ENCODE results near the gene EEFSEC. TPM values are rescaled to one million over a fixed set of nuclear protein-coding genes. Genes with fewer than 3 reads are reported as not detected.

EEFSEC gene
- total and polyA plus RNA-seq, 2 of the 4 experiments (the other 2 are of a cell fraction), result 4.5 to 9.3 TPM

GRCh38 chr3:128143496-128143895 is 9.8 kb upstream of the EEFSEC start:
- ChIA-PET CTCF (no interaction called here), POLR2A (ENCODE audit: unreplicated experiment) (no interaction called here)
- no peaks in the 10 kb centered on the region for H3K36me3 ChIP-seq (ENCODE audit: control insufficient read depth, insufficient read depth, low read length)
- no peak overlapping the region for H4K5ac ChIP-seq (ENCODE audit: low read depth, low read length)
- no peak overlapping the region for H4K91ac ChIP-seq (ENCODE audit: insufficient read depth, low read depth, low read length)
- H3K9me1 ChIP-seq (ENCODE audit: insufficient read depth, low read length), result peaks cover 8% of the 10 kb centered on the region; the same call in 1 of the 2 replicates
- H3K4ac ChIP-seq (ENCODE audit: low read depth, low read length), result no peak overlapping the region
- H3K18ac ChIP-seq (ENCODE audit: low read depth, low read length), result no peak overlapping the region
- H2BK120ac ChIP-seq (ENCODE audit: low read depth, low read length), result no peak overlapping the region
- no peak overlapping the region for H3K9ac ChIP-seq (ENCODE audit: low read depth, low read length)
- 100% methylated on average over 2 of the region's 4 CpGs; no CpG with 5 or more reads in 1 of the 2 experiments for WGBS, 2 experiments (ENCODE audit: extremely low coverage in 2 of 2, insufficient read length in 1 of 2)
- peaks cover 5% of the 10 kb centered on the region for H3K27me3 ChIP-seq (ENCODE audit: control insufficient read depth, insufficient read depth, low read length)
- H3K4me2 ChIP-seq (ENCODE audit: low read depth, low read length), result no peak overlapping the region
- H3K4me3 ChIP-seq (ENCODE audit: insufficient read depth, low read depth, low read length), result no peak overlapping the region
- intact Hi-C loops (cut with micrococcal nuclease) (no loop called here), dilution Hi-C loops (cut with HindIII; ENCODE audit: low sequenced_read_pairs, unreplicated experiment) (no loop called here), in situ Hi-C loops (cut with MboI; ENCODE audit: low sequenced_read_pairs) (no loop called here)
- no peak overlapping the region for H2AK9ac ChIP-seq (replicated peaks; ENCODE audit: low read depth, low read length, poor library complexity)
- no peak overlapping the region for H2BK15ac ChIP-seq (ENCODE audit: low read depth, low read length)
- no peaks in the 10 kb centered on the region for H4K20me1 ChIP-seq (ENCODE audit: insufficient read depth, low read length)
- no TSS peak for BruUV-seq (replicated peaks)
- no peaks in the 10 kb centered on the region for H3K9me3 ChIP-seq (ENCODE audit: control insufficient read depth, insufficient read depth, low read length)
- H2BK20ac ChIP-seq (ENCODE audit: low read depth, low read length), result no peak overlapping the region
- DNase-seq (no peak), ATAC-seq (ENCODE audit: low read depth) (no peak)
- H4K8ac ChIP-seq (ENCODE audit: low read depth in 2 of 2, low read length in 2 of 2), result no peak overlapping the region
- H3K27ac ChIP-seq (ENCODE audit: insufficient read depth, low read length), result no peak overlapping the region
- H3K4me1 ChIP-seq (ENCODE audit: control insufficient read depth, insufficient read depth, low read length), result no peaks in the 10 kb centered on the region; the same call in 1 of the 2 replicates
- no peak overlapping the region for H2BK5ac ChIP-seq (ENCODE audit: low read depth, low read length, poor library complexity, severe bottlenecking)
- H3K14ac ChIP-seq (replicated peaks; ENCODE audit: low read depth, low read length), result no peak overlapping the region
- no peak overlapping the region for H2AK5ac ChIP-seq (ENCODE audit: low read depth, low read length)
- H3K56ac ChIP-seq (ENCODE audit: extremely low read depth, insufficient read depth, low read length), result no peak overlapping the region
- H2AFZ ChIP-seq (replicated peaks; ENCODE audit: low read length, poor library complexity), result no peak overlapping the region
- H3K23ac ChIP-seq (ENCODE audit: low read depth, low read length), result no peak overlapping the region
- no peaks in the 10 kb centered on the region for H3K79me1 ChIP-seq (ENCODE audit: low read depth in 1 of 2, low read length in 2 of 2)
- TF ChIP-seq MAFK (IDR thresholded peaks at IDR 0.05; ENCODE audit: low read depth, low read length), result no peak
- no peak for TF ChIP-seq FOS (IDR thresholded peaks at IDR 0.05; ENCODE audit: low read depth, low read length)
- TF ChIP-seq SMC3 (IDR thresholded peaks at IDR 0.05; ENCODE audit: low read depth, low read length), result no peak
- no peak for TF ChIP-seq CHD1 (IDR thresholded peaks at IDR 0.05; ENCODE audit: low read depth, low read length)
- no peak for TF ChIP-seq POLR2A (IDR thresholded peaks at IDR 0.05; ENCODE audit: low read depth, low read length)
